ENCODE results near the gene EGLN1. TPM values are rescaled to one million over a fixed set of nuclear protein-coding genes. Genes with fewer than 3 reads are reported as not detected.
"Not testable (repeated sequence)": the region's sequence is repeated elsewhere in the genome, so short reads cannot be mapped to it uniquely, and the experiment has no call there.

Gene EGLN1
- total RNA-seq, 1 donor from 2014 or later: 83.8 TPM

DNA sequence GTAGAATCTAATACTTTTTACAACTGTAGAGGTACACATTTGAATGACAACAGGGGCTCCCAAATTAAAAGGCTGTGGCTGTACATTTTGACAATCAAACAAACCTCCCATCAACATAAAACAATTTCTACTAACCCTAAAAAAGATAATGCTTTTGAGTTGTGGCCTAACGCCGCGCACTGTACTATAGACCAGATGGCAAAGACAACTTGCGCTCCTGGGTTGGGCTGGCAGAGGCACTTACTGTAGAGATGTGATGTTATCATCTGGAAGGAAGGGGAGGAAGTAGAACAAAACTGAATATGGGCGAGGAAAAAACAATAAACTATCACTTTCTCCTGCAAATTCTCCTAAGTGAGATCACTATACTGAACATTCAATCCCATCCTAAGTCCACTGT, 57.9 kb downstream of the EGLN1 start:
- no peak for DNase-seq (ENCODE audit: low spot score)

DNA sequence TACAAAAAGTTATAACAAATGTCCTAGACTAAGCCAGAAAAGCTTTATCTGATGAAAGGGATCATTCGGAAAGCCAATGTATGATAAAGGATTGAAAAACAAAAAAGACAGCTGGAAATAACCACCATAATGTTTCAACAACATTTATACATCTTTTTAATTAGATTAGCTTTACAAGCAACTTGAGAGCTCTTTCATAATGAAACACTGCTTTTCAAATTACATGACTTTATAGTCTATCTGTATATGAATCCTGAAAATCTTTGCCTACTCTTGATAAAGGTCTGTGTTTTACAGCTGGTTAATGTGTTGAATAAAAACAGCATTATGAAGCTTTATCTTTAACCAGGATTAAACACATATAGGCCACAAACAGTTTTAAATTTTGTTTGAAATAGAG, 58.5 kb downstream of the EGLN1 start:
- DNase-seq (ENCODE audit: low spot score): no peak

DNA sequence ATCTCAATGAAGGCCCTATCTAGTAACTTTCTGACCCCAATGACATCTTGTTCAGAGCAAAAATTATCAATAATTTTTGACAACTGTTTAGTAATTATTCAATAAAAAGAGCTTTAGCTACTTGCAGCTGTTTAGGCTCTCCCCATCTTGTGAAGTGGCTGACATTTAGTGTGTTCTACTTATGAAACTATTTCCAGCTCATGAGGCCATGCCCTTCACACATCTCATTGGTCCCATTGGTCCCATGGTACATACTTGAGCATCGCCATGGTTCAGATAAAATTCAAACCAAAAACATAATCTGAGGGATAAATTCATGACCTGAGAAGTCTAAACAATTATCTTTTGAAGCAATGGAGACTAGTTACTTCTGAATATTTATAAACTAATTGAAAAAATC, 59.8 kb downstream of the EGLN1 start:
- DNase-seq (ENCODE audit: low spot score): no peak

DNA sequence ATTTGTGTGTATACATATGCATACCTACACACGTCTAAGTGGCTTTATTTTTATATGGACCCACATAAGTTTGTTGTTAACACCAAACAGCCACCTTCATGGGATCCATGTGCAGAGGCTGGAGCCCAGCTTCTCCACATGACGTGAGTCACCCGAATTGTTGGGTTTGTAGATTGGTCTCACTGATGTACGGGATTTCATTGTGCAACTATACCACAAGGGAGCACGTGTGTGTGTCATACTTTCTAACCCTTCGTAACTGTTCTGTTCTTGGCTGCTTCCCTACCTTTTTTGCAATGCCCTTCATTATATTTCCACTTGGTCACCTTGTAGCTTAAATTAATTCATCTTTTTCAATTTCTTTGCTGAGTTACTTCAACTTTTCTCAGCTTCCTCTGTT, 63.0 kb downstream of the EGLN1 start:
- DNase-seq (ENCODE audit: low spot score): no peak

DNA sequence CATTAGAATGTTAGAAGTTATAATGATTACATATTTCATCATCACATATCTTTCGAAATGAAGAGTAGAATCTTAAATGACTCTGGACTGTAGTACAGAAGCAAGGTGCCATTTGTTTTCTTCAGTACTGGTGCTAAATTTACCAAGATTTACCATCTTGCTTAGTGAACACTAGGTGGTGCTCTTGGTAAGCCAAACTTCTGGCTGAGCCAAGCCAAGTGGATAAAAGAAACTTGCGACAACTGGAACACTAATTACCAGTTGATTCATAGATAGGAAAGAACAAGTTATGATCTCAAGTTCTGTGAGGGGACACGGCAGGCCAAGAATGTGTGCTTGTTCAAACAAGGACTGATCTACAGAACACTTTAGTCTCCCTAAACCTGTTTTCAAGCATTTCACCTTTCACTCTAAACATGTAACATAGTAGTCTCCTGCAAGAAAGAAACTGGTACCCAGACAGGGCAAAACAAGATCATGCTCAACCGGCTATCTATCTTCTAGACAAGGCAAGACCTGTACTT, 64.2 kb downstream of the EGLN1 start:
- peak; percentile 85 for DNase-seq (ENCODE audit: low spot score)

DNA sequence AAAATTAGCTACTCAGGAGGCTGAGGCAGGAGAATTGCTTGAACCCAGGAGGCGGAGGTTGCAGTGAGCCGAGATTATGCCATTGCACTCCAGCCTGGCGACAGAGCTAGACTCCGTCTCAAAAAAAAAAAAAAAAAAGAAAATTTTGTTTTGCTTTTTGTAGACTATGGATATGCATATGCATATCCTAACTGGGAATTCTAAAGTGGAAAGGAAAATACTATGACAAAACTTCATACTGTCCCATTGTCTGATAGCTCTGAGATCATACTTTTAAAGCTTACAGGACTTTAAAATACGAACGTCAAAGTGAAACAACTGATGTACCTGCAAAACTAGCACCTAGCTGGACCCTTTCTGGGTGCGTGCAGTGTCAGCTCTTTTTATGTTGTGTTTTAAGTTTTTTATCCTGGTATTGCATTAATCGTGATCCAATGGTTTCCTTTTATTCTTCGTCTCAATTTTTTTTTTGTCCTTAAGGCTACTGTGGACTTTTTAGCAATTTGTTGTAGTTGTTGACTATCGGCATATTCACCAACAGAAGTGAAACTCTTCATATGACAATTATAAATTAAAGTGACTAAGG, 64.8 kb downstream of the EGLN1 start:
- no peak for DNase-seq (ENCODE audit: low spot score)

DNA sequence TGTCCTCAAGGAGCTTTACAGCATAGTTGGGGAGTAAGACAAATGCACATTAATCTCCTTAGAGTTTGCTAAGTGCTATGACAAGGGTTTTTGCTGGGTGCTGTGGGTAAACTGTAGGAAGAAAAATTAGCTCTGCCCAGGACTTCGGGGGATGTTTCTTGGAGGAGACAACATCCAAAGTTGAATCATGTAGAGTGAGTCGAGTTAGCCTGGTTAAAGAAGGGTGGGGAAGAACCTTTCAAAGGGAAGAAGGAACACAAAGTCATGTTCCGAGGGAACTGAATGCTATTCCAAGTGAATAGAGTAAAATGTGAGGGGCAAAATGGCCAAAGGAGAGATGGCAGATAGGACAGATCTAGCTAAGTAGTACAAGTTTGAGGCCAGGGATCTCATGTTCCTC, 66.9 kb downstream of the EGLN1 start:
- DNase-seq (ENCODE audit: low spot score): no peak

DNA sequence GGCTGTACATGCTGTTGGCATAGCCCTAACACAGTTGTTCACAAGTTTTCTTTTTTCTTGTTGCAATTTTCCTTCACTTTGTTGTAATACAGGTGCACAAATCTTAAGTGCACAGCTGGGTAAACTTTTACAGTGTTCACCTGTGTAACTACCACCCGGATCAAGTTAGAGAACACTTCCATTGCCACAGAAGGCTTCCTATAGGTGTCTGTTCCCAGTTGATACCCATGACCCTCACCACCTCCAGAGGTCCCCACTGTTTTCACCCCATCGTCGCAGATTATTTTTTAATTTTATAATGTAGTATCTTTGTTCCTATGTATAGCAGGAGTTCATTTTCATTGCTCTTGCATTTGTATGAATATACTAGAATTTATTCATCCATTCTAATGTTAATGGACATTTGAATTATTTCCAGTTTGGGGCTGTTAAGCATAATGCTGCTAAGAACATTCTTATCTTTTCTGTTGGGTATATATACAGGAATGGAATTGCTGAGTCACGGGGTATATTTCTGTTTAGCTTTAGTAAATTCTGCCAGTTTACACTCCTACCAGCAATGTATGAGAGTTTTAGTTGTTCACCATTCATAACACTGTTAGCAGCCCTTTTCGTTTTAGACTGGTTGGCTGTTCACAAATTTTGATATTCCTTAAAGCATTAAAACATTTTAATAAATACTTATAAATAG, 67.6 kb downstream of the EGLN1 start:
- DNase-seq (ENCODE audit: low spot score): no peak

DNA sequence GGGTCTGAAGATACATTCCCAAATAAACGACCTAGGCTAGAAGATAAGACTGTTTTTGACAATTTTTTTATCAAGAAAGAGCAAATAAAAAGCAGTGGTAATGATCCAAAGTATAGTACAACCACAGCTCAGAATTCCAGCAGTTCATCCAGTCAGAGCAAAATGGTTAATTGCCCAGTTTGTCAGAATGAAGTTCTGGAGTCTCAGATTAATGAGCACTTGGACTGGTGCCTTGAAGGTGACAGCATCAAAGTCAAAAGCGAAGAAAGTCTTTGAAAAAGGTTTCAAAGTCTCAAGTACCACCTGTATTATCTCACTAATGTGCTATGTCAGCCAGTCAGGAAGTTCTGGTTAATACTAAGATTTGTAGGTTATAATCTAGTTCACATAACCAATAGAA, 69.0 kb downstream of the EGLN1 start:
- no peak for DNase-seq (ENCODE audit: low spot score)

DNA sequence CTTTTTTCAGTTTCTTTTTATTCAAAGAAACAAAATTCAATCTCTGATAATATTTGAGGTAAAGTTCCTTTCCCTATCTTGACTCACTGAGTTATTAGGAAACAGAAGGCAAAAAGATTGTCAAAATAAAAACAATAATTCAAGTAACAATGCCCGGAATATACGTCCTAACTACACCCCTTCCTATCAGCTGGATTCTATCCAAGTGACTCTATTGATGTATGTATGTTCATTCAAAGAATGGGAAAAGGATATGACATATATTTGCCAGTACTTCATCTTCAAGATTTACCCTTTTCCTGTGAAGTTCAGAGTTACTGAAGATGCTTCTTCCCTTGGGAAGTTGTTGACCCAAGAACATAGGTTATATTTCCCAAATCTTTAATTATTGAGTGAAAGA, 70.3 kb downstream of the EGLN1 start:
- no peak for DNase-seq (ENCODE audit: low spot score)

DNA sequence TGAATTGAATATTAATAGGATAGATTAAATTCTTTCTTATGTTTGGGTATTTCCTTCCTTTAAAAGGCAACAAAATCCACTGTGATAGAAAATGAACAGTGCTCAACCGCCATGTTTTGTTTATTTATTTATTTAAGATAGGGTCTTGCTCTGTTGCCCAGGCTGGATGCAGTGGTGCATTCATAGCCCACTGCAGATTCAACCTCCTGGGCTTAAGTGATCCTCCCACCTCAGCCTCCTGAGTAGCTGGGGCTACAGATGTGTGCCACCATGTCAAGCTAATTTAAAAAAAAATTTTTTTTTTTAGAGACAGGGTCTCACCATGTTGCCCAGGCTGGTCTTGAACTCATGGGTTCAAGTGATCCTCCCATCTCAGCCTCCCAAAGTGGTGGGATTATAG, 73.2 kb downstream of the EGLN1 start:
- DNase-seq (ENCODE audit: low spot score): not testable (repeated sequence)

DNA sequence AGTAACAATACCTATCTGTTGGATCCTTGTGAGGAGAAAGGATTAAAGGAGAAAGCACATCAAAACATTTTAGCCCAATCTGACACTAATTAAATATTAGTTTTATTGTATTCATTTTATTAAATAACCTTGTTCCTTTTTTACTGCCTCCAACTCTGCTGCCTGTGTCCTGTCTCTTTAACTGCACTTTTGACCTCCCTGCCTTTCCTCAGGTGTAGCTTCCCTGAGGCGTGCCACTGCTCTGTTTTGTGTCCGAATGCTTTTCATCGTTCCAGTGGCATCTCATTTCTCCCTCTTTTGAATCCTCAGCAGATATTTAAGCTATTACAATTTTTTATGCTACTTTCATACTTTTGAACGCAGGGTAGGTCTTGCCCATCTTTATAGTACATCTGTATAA, 73.6 kb downstream of the EGLN1 start:
- DNase-seq (ENCODE audit: low spot score): peak; percentile 31

DNA sequence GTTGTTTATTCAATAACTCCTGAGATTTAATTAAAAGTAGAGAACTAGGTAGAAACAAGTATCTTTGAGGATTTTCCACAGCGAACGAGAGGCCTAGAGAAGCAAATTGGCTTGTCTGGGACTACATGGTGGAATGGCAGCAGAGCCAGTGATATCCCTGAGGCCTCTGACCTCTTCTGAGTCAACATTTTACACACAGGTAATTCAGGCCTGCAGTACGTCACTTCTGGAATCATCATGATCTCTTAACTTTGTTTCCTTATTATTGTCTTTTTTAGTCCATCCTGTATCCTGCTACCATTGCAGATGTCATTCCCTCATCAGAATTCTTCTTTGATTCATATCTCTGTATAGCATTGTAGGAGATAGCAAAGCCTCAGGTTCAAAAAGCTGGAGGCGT, 74.1 kb downstream of the EGLN1 start:
- no peak for DNase-seq (ENCODE audit: low spot score)

DNA sequence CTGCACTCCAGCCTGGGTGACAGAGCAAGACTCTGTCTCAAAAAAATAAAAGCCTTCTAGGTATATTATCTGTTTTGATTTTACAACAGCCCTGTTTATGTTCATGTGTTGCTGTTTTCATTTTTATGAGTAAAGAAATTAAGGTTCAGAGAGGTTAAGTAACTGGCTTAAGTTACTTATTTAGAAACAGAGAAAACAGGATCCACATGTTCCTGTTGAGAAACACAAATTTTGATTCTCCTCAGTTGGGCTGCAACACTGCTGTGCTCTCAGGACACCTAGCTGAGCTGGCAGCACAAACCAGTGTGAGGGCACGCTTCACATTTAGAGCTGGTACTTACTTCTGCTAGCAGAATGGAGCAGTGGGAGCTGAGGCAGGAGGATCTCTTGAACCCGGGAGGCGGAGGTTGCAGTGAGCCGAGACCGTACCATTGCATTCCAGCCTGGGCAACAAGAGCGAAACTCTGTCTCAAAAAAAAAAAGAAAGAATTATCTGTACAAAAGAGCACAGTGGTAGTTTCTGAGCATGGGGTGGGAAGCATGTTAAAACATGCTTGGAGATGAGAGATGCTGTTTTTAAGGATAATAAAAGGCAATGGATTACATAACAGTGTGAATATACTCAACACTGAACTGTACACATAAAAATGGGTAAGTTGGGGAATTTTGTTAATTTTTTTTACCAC, 81.6 kb downstream of the EGLN1 start:
- DNase-seq (ENCODE audit: low spot score): no peak

DNA sequence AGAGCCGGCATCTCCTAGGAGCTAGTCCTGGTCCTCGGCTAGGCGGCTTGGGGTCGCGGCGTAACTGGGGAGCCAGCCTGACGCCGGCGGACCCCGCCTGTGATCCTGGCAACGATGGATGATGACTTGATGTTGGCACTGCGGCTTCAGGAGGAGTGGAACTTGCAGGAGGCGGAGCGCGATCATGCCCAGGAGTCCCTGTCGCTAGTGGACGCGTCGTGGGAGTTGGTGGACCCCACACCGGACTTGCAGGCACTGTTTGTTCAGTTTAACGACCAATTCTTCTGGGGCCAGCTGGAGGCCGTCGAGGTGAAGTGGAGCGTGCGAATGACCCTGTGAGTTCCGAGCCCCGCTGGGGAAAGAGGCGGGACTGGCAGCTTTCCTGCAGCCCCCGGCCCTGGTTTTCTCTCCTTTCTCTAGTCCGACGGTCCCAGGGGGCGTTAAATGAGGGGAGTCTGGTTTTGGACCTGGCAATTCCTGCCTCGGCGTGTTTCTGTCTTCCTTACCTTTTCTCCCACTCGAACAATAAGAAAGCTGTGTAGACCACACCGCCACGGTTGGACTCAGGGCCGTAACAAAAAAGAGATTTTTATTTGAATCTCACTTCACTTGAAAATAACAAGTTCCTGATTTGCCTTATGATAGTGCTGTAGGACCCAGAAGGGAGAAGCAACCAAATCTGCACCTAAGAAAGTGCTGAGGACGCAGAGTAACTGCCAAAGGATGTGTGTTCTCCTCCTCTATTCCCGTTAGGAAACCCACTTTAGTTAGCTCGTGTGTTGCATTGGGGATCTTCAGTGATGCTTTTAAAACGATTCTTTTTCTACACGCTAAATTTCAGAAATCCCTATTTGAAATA, 83.6 kb downstream of the EGLN1 start, which contains the start of gene SPRTN:
TSS of gene SPRTN (plus strand) at position 24 of the 859 bp plus-strand sequence. CDS start at position 115, 91 bp downstream.
- peak; percentile 10 for DNase-seq (ENCODE audit: low spot score)

DNA sequence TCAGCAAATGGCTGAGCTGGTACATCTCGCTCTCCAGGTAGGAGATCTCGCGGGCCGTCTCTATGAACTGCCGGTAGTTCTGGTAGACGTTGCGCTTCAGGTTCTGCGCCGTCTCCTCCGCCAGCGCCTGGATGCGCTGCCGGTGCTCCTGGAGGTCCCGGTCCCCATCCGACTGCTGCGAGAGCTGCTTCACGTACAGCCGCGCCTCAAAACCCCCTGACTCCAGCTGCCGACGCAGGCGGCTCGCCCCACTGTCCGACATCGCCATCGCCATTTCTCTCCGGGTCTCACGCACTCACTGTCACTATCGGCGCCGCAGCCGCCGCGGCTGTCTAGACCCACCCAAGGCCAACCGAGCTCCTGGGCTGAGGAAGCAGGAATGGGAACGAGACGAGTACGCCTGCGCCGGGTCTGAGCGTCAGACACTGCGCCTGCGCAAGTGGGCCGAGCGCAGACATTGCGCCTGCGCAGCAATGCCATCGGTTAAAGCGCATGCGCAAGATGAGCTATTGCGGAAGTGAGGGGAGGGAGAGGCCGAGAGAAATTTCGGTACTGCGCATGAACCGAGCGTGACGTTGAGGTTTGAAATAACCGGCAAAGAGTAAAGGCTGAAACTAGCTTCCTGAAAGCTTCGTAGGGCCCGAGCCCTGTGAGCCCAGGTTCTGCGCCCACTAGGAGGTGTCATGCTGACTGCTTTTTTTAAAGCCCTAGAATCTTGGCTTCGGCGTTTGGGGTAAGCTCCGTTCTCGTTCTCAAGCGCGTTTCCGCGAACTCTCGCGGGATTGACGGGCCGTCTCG, 84.4 kb downstream of the EGLN1 start, which contains the start of gene EXOC8:
TSS of gene EXOC8 (minus strand) at position 381 of the 798 bp plus-strand sequence. CDS start at position 274, 107 bp downstream.
- DNase-seq (ENCODE audit: low spot score): peak; percentile 99

DNA sequence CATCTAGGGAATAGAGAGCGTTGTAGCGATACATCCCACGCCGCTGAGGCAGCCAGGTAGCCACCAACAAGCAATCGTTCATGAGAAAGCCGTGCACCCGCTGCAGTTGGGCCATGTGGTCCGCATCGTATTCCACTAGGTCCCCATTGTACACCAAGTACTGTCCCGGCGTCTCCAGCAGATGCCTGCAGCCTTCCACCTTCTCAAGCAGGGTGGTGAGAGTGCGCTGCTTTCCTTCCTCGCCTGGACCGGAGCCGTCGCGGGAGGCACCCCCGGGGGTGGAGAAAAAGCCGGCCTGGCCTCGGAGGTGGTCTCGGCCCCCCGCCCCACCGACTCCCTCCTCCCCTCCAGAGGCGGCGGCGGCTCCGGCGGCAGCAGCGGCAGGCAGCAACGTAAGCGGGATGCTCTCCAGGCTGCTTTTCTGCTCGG, 85.0 kb downstream of the EGLN1 start:
- DNase-seq (ENCODE audit: low spot score): no peak

DNA sequence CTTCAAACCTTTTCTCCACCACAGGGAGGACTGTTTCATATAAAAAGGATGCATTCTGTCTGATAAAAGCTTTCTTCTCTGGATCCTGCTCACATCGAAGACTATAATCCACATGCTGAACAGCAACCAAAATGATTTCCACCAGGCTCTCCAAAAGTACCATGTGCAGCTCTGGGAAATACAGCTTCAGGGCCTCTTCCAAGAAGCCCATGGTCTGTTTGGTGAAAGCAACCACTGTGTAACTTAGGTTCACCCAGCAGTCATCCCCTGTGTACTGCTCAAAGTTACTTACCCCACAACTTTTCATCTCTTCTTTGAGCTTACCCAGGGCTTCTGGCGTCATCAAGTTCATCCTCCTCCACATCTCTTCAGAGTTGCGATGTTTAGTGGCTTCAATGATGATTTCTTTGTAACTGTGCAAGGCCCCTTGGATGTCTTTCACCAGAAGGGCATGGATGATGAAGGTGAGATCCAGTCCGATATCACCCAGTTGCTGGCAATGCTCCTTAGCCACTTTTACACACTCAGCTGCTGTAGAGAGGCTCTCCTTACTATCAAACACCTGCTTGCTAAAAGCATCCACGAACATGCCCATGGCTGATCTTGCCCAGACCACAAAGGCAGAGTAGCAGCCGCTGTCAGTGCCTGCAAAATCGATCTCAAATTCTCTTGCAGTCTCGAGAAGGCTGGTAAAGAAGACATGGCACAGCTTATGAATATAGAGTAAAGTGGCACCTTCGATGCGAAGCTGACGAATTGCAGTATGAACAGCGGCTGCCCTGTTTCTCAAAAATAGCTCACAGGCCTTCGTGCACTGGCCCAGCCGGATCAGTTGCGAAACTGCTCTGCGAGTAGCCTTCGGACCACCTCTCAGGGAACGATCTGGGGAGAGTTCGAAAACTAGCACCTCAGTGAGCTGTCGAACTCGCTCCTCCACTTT, 86.2 kb downstream of the EGLN1 start:
- no peak for DNase-seq (ENCODE audit: low spot score)

DNA sequence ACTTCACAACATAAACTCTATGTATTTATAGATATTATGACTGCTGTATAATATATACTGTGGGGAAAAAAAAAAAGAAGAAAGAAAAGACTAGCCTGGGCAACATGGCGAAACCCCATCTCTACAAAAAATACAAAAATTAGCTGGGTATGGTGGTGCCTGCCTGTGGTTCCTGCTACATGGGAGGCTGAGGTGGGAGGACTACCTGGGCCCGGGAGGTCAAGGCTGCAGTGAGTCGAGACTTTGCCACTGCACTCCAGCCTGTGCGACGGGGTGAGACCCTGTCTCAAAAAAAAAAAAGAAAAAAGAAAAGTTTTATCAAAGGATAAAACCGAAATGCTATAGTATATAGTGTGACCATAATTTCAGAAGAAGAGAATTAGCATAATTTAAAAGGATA, 87.1 kb downstream of the EGLN1 start:
- no peak for DNase-seq (ENCODE audit: low spot score)
